HG03064 (cell line): ENCODE results near the gene KRTAP9-9.
"Not testable (repeated sequence)": the region's sequence is repeated elsewhere in the genome, so short reads cannot be mapped to it uniquely, and the experiment has no call there.

Experiments
- ATAC-seq: cut with Tn5 transposase; IDR thresholded peaks from one replicate; pipeline ENCODE4 v1.9.1; 2021; ENCODE audit warnings: low read depth; ENCODE audit not compliant: unreplicated experiment

Gene KRTAP9-9

DNA sequence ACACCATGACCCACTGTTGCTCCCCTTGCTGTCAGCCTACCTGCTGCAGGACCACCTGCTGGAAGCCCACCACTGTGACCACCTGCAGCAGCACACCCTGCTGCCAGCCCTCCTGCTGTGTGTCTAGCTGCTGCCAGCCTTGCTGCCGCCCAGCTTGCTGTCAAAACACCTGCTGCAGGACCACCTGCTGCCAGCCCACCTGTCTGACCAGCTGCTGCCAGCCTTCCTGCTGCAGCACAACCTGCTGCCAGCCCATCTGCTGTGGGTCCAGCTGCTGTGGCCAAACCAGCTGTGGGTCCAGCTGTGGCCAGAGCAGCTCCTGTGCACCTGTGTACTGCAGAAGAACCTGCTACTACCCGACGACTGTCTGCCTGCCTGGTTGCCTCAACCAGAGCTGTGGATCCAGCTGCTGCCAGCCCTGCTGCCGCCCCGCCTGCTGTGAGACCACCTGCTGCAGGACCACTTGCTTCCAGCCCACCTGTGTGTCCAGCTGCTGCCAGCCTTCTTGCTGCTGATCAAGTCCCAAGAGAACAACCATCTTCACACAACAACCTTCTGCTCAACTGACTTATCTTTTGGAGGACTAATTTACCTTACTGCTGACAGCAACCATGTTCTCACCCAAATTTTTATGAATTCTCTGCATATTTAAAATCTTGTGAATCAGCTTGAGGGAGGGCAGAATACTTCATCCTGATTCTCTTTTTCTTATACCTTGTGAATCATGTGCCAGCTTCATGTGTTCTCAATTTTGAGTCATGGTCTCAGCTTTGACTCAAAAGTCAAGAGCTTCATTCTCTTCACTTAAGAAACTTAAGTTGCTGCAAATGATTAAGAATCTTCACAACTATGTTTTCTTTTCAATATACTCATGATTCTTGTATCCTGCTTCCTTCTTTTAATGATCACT lies at the start of gene KRTAP9-9:
TSS of gene KRTAP9-9 (plus strand) at position 4 of the 910 bp plus-strand sequence.
- not testable (repeated sequence) for ATAC-seq

DNA sequence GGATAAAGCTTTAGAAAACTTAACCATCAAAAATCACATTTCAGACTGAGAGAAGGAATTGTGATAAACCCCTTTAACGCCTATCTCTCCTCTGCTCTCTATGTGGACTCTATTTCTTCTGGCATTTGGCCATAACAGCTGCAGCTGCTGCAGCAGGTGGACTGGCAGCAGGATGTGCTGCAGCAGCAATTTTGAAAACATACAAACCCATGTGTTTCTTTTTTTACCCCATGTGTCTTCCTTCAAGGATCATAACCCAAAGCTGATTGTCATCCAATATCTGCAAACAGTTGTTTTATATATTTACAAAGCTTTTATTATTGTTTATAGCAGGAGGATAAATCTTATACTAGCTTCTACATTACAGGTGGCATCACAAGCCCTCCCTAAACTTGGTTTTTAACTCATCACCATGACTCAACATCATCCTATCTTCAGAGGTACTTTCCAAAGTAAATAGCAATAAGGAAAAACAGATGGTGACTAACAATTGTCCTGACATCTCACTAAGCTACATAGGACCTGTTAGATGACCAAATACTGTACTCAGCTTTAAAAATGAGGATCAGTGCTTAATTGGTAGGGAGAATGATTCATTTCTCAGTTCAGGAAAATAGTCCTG lies 43.2 kb upstream of the KRTAP9-9 start:
- ATAC-seq, result no peak

DNA sequence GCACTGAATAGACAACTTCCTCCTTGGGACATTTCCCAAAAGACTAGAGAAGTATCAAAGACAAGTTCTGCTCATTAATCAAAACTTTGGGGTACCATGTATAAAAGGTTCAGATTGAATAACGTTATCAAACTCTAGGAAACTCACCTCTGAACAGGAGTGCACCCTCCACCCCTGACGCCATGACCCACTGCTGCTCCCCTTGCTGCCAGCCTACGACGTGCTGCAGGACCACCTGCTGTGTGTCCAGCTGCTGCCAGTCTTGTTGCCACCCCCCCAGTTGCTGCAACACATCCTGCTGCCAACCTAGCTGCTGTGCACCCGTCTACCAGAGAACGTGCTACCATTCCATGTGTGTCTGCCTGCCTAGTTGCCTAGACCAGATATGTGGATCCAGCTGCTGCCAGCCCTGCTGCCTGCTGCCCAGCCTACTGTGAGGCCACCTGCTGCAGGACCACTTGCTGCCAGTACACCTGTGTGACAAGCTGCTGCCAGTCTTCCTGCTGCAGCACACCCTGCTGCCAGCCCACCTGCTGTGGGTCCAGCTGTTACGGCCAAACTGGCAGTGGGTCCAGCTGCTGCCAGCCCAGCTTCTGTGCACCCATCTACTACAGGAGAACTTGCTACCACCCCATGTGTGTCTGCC lies 42.5 kb upstream of the KRTAP9-9 start:
- no peak for ATAC-seq

DNA sequence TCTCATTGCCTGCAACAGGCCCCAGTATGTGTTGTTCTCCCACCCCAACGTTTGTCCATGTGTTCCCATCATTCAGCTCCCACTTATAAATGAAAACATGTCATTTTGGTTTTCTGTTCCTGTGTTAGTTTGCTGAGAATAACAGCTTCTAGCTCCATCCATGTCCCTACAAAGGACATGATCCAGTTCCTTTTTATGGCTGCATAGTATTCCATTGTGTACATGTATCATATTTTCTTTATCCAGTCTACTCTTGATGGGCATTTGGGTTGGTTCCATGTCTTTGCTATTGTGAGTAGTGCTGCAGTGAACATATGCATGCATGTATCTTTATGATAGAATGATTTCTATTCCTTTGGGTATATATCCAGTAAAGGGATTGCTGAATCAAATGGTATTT lies 39.5 kb upstream of the KRTAP9-9 start:
- ATAC-seq, result no peak

DNA sequence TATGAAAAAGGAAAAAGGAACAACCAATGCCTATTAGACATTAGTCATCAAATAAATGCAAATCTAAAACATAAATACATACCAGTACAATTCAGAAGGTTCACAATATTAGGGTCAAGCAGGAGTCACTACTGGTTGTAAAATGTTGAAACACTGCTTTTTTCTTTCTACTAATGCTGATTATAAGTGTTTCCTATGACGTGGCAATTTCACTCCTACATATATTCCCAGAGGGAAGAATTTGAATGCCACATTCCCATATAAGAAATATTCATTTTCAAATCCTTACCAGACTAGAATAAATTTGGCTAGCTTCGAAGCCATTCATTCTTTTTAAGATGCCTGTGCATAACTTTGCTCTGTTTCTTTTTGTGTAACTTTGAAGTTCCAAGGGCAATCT lies 31.4 kb upstream of the KRTAP9-9 start:
- ATAC-seq, result no peak

DNA sequence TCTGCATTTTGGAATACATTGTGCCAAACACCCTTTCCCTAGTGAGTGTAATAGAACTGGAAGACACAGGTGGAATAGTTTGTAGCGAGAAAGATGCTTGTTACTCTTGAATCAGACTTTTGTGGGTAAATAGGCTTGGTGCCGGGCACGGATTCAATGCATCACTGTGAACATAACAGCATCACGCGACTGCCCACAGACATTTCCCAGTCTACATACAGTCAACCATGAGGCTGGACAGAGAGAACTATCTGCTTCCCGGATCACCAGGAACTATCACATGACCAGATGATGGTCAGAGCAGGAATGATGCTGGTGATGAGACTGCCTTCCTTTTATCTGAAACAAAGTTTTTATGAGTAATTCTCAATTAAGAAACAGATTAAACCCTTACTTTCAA lies 29.1 kb upstream of the KRTAP9-9 start:
- ATAC-seq, result no peak

DNA sequence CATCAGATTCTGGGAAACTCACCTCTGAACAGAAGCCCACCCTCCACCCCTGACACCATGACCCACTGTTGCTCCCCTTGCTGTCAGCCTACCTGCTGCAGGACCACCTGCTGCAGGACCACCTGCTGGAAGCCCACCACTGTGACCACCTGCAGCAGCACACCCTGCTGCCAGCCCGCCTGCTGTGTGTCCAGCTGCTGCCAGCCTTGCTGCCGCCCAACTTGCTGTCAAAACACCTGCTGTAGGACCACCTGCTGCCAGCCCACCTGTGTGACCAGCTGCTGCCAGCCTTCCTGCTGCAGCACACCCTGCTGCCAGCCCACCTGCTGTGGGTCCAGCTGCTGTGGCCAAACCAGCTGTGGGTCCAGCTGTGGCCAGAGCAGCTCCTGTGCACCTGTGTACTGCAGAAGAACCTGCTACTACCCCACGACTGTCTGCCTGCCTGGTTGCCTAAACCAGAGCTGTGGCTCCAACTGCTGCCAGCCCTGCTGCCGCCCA lies 28.5 kb upstream of the KRTAP9-9 start, which contains the start of gene KRTAP9-2:
TSS of gene KRTAP9-2 (plus strand) at position 51 of the 498 bp plus-strand sequence. CDS start at position 58, 7 bp downstream.
- ATAC-seq, result not testable (repeated sequence)

DNA sequence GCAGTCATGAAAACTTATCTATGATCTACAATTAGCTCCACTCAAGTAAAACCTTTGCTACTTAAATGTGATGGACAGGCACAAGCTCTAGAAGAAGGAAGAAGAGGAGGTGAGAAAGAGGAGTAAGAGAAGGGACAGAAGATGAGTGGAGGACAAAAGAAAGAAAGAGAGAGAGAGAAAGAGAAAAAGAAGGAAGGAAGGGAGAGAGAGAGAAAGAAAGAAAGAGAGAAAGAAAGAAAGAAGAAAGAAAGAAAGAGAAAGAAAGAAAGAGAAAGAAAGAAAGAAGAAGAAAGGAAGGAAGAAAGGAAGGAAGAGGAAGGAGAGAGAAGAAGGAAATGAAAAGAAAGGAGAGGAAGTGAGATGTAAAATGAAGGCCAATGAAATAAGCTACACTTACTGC lies 25.1 kb upstream of the KRTAP9-9 start:
- ATAC-seq, result no peak

DNA sequence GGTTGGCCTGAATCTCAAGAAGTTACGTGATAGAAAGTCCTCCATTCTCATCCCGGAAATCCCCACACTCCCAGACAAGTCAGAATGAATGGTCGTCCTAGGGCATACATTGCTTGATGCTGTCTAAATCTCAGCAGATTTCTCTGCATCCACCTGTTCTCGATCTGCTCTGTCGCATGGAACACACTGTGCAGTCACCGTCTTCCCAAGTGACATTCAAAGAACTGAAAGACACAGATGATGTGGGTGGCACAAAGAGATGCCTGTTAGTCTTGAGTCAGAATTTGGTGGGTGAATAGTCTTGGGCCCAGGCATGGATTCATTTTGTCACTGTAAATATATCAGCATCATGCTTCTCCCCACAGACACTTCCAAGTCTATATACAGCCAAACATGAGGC lies 23.5 kb upstream of the KRTAP9-9 start:
- no peak for ATAC-seq

DNA sequence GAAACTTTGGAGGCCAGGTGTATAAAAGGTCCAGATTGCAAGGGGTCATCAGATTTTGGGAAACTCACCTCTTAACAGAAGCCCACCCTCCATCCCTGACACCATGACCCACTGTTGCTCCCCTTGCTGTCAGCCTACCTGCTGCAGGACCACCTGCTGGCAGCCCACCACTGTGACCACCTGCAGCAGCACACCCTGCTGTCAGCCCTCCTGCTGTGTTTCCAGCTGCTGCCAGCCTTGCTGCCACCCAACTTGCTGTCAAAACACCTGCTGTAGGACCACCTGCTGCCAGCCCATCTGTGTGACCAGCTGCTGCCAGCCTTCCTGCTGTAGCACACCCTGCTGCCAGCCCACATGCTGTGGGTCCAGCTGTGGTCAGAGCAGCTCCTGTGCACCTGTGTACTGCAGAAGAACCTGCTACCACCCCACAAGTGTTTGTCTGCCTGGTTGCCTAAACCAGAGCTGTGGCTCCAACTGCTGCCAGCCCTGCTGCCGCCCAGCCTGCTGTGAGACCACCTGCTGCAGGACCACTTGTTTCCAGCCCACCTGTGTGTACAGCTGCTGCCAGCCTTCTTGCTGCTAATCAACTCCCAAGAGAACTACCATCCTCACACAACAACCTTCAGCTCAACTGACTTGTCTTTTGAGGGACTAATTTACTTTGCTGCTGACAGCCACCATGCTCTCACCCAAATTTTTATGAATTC lies 22.6 kb upstream of the KRTAP9-9 start, which contains the start of gene KRTAP9-3:
TSS of gene KRTAP9-3 (plus strand) at position 51 of the 707 bp plus-strand sequence. CDS start at position 104, 53 bp downstream.
- ATAC-seq, result not testable (repeated sequence)

DNA sequence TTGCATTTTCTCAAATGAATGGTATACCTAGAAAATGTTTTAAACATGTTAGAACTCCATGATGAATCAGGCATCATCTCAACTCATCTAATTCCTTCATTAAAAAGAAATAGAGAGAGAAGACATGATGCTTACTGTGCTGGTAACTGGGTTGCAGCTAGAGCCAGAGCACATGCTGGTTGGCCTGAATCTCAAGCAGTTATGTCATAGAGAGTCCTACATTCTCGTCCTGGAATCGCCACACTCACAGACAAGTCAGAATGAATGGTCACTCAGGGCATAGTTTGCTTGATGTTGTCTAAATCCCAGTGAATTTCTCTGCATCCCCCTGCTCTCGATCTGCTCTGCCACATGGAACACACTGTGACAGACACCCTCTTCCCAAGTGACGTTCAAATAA lies 18.1 kb upstream of the KRTAP9-9 start:
- not testable (repeated sequence) for ATAC-seq

DNA sequence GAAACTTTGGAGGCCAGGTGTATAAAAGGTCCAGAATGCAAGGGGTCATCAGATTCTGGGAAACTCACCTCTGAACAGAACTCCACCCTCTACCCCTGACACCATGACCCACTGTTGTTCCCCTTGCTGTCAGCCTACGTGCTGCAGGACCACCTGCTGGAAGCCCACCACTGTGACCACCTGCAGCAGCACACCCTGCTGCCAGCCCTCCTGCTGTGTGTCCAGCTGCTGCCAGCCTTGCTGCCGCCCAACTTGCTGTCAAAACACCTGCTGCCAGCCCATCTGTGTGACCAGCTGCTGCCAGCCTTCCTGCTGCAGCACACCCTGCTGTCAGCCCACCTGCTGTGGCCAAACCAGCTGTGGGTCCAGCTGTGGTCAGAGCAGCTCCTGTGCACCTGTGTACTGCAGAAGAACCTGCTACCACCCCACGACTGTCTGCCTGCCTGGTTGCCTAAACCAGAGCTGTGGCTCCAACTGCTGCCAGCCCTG lies 17.2 kb upstream of the KRTAP9-9 start, which contains the start of gene KRTAP9-8:
TSS of gene KRTAP9-8 (plus strand) at position 51 of the 489 bp plus-strand sequence. CDS start at position 104, 53 bp downstream.
- ATAC-seq, result not testable (repeated sequence)

DNA sequence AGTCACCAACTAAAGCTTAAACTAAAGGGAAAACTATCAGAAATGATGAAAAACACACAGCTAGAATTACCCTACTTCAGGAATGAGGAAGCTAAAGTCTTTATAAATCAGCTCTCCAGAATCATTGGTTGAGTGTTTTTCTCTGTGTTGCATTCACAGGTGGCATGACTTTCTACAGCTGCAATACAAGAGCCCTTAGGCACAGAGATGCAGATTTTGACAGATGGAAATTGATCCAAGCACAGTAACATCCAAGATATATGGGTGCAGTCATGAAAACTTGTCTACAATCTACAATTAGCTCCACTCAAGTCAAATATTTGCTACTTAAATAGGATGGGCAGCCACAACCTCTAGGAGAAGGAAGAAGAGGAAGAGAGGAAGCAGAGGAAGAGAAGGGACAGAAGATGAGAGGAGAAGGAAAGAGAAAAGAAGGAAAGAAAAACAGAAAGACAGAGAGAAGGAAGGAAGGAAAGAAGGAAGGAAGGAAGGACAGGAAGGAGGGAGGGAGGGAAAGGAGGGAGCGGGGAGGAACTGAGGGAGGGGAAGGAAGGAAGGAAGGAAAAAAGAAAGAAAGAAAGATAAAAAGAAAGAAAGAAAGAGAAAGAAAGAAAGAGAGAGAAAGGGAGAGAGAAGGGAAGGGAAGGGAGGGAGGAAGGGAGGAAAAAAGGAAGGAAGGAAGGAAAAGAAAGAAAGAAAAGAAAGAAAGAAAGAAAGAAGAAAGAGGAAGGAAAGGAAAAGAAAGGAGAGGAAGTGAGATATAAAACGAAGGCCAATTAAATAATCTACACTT lies 8.0 kb upstream of the KRTAP9-9 start:
- not testable (repeated sequence) for ATAC-seq

DNA sequence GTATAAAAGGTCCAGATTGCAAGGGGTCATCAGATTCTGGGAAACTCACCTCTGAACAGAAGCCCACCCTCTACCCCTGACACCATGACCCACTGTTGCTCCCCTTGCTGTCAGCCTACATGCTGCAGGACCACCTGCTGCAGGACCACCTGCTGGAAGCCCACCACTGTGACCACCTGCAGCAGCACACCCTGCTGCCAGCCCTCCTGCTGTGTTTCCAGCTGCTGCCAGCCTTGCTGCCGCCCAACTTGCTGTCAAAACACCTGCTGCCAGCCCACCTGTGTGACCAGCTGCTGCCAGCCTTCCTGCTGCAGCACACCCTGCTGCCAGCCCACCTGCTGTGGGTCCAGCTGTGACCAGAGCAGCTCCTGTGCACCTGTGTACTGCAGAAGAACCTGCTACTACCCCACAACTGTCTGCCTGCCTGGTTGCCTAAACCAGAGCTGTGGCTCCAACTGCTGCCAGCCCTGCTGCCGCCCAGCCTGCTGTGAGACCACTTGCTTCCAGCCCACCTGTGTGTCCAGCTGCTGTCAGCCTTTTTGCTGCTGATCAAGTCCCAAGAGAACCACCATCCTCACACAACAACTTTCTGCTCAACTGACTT lies 5.4 kb upstream of the KRTAP9-9 start, which contains the start of gene KRTAP9-4:
TSS of gene KRTAP9-4 (plus strand) at position 51 of the 604 bp plus-strand sequence. CDS start at position 85, 34 bp downstream.
- not testable (repeated sequence) for ATAC-seq

DNA sequence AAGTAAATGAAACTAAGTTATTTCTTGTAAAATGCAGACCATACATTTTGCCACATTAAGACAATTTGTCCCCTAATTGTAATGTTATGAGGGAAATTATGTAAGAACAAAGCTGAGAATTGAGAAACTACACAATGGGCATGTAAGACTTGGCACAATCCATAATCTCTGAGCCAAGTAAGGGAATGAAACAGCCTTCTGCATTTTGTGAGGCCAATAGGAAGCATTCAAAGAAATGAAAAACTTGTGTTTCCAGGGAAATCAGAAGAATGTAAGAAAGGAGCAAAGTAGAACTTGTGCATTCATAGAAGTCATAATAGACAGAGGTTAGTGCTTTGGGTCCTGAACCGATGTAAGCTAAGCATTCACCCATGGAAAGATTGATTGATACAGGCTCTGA lies 3.9 kb upstream of the KRTAP9-9 start:
- ATAC-seq, result no peak

DNA sequence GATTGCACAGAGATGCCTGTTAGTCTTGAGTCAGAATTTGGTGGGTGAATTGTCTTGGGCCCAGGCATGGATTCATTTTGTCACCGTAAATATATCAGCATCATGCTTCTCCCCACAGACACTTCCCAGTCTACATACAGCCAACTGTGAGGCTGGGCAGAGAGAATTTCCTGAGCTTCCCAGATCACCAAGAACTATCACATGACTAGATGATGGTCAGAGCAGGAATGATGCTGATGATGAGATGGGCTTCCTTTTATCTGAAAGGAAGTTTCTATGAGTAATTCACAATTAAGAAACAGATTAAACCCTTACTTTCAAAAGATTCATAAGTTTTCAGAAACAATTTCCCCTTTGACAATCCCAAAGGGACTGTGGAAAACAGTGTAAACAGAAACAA lies 323 bp upstream of the KRTAP9-9 start:
- no peak for ATAC-seq

DNA sequence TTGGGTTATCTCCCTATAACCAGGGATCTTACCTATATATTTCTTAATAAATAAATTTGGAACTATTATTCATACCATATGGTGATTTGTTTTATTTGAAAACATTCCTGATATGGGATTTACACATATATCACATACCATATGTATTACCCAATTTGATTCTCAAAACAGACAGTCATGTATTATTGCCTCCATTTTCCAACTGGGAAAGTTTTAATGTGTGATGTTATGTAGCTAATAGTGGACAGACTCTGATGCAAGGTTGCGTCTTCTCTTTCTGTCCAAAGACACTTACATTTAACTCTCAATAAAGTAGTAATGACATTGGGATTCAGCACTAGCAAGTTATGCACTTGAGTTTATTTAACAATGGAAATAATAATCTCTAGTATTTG lies 1.1 kb downstream of the KRTAP9-9 start:
- ATAC-seq, result no peak

DNA sequence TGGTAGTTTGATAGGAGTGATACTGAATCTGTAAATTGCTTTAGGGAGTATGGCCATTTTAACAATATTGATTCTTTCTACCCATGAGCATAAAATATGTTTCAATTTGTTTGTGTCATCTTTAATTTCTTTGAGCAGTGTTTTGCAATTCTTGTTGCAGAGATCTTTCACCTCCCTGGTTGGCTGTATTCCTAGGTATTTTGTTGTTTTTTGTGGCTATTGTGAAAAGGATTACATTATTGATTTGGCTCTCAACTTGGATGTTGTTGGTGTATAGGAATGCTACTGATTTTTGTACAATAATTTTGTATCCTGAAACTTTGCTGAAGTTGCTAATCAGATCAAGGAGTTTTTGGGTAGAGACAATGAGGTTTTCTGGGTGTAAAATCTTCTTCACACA lies 3.2 kb downstream of the KRTAP9-9 start:
- no peak for ATAC-seq

DNA sequence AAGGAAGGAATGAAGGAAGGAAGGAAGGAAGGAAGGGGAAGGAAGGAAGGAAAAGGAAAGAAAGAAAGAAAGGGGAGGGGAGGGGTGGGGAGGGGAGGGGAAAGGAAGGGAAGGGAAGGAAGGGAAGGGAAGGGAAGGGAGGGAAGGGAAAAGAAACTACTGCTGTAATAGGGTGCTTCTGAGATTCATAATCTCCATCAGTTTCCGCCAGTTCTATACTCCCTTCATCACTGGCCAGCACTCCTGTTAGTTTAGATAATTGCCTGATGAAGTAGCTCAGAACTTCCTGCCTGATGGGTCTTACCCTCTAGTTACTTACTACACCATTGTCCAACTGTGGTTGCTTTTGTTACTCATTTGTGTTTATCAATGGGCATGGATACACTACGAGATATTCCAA lies 8.0 kb downstream of the KRTAP9-9 start:
- ATAC-seq, result no peak
